ENCODE data around the gene IFNA13. TPM values are rescaled to one million over a fixed set of nuclear protein-coding genes. Genes with fewer than 3 reads are reported as not detected.

IFNA13 gene
- total RNA-seq, 1 donor from 2014 or later: not detected

- FAIRE-seq (no peak), DNase-seq (ENCODE audit: low spot score in 2 of 2) (no peak)
Measured at GRCh38 chr9:21362287-21362686, 5.6 kb downstream of the IFNA13 start.

GRCh38 chr9:21357479-21358460 is 10.1 kb downstream of the IFNA13 start:
- DNase-seq (ENCODE audit: low spot score in 2 of 2) (no peak), FAIRE-seq (no peak)

GRCh38 chr9:21350787-21351186 is 17.1 kb downstream of the IFNA13 start, which contains the start of gene IFNA6:
Gene IFNA6, minus strand, starts transcription at chr9:21350887. Its CDS starts 0 bp downstream, at chr9:21350887.
- DNase-seq (ENCODE audit: low spot score in 2 of 2) (no peak), FAIRE-seq (no peak)

- FAIRE-seq (no peak), DNase-seq (ENCODE audit: low spot score in 2 of 2) (no peak)
Measured at GRCh38 chr9:21348430-21348970, 19.4 kb downstream of the IFNA13 start.

- no peak for DNase-seq (ENCODE audit: low spot score in 2 of 2)
- no peak for FAIRE-seq
Measured at GRCh38 chr9:21340735-21341134, 27.1 kb downstream of the IFNA13 start.

- DNase-seq (ENCODE audit: low spot score in 2 of 2) (no peak), FAIRE-seq (no peak)
Measured at GRCh38 chr9:21336457-21336856, 31.4 kb downstream of the IFNA13 start.

- peak; percentile 80 to 88 for DNase-seq (ENCODE audit: low spot score in 2 of 2)
- no peak for FAIRE-seq
Measured at GRCh38 chr9:21334701-21335632, 32.9 kb downstream of the IFNA13 start, which contains the start of gene KLHL9. Gene KLHL9, minus strand, starts transcription at chr9:21335404. Its CDS starts 545 bp downstream, at chr9:21334859.

- FAIRE-seq (no peak), DNase-seq (ENCODE audit: low spot score in 2 of 2) (no peak)
Measured at GRCh38 chr9:21333226-21333625, 34.6 kb downstream of the IFNA13 start.

GRCh38 chr9:21331676-21332402 is 36.0 kb downstream of the IFNA13 start:
- FAIRE-seq (no peak), DNase-seq (ENCODE audit: low spot score in 2 of 2) (no peak)

GRCh38 chr9:21326526-21327139 is 41.2 kb downstream of the IFNA13 start:
- DNase-seq (ENCODE audit: low spot score in 2 of 2) (no peak), FAIRE-seq (peak; percentile 93)

- DNase-seq (ENCODE audit: low spot score in 2 of 2) (no peak), FAIRE-seq (no peak)
Measured at GRCh38 chr9:21324047-21324446, 43.8 kb downstream of the IFNA13 start.

GRCh38 chr9:21322911-21323461 is 44.9 kb downstream of the IFNA13 start:
- FAIRE-seq (no peak), DNase-seq (ENCODE audit: low spot score in 2 of 2) (no peak)

GRCh38 chr9:21320465-21320864 is 47.4 kb downstream of the IFNA13 start:
- no peak for FAIRE-seq
- DNase-seq (ENCODE audit: low spot score in 2 of 2): no peak

- DNase-seq (ENCODE audit: low spot score in 2 of 2) (no peak), FAIRE-seq (peak; percentile 95)
Measured at GRCh38 chr9:21317956-21318923, 49.6 kb downstream of the IFNA13 start.
